ENCODE results near the gene KMT2C.
"Not testable (repeated sequence)": the region's sequence is repeated elsewhere in the genome, so short reads cannot be mapped to it uniquely, and the experiment has no call there.

The KMT2C gene

GRCh38 chr7:152392254-152392653 lies 43.5 kb downstream of the KMT2C start:
- TF ChIP-seq EZH2phosphoT487 (IDR thresholded peaks at IDR 0.05; ENCODE audit: borderline replicate concordance) (no peak), CTCF (conservative IDR thresholded peaks at IDR 0.05; ENCODE audit: low read length) (no peak)

GRCh38 chr7:152386136-152386764 lies 49.6 kb downstream of the KMT2C start:
- H3K9ac ChIP-seq (ENCODE audit: low read depth, low read length, poor library complexity, severe bottlenecking); H3K36me3 ChIP-seq (ENCODE audit: insufficient read depth, low read length); H3K4me1 ChIP-seq (ENCODE audit: insufficient read depth, low read length, poor library complexity, severe bottlenecking); H3K4me3 ChIP-seq (ENCODE audit: low read length, poor library complexity, severe bottlenecking); H2AFZ ChIP-seq (ENCODE audit: low read length); H3F3A ChIP-seq (ENCODE audit: low read depth); H3K9me2 ChIP-seq (replicated peaks; ENCODE audit: low read depth, low read length); H3K27me3 ChIP-seq (ENCODE audit: insufficient read depth, low read length, poor library complexity, severe bottlenecking); H3K9me3 ChIP-seq (ENCODE audit: insufficient read depth, low read depth, low read length); H3K4me2 ChIP-seq (ENCODE audit: low read depth, low read length, poor library complexity, severe bottlenecking): not testable (repeated sequence)
- peaks cover 24% of the 10 kb centered on the region for H4K20me1 ChIP-seq (ENCODE audit: insufficient read depth, low read length, poor library complexity, severe bottlenecking)
- H3K79me2 ChIP-seq (ENCODE audit: insufficient read depth, low read length) = peaks cover 77% of the 10 kb centered on the region

More at GRCh38 chr7:152392254-152392653, 43.5 kb downstream of the KMT2C start:
- peaks cover 44% of the 10 kb centered on the region for H4K20me1 ChIP-seq (ENCODE audit: insufficient read depth, low read length, poor library complexity, severe bottlenecking)
- no peak overlapping the region for H3K4me2 ChIP-seq (ENCODE audit: low read depth, low read length, poor library complexity, severe bottlenecking)
- H3K4me1 ChIP-seq (ENCODE audit: insufficient read depth, low read length, poor library complexity, severe bottlenecking) = no peaks in the 10 kb centered on the region
- H3K27me3 ChIP-seq (ENCODE audit: insufficient read depth, low read length, poor library complexity, severe bottlenecking) = no peaks in the 10 kb centered on the region
- no peaks in the 10 kb centered on the region for H3K36me3 ChIP-seq (ENCODE audit: insufficient read depth, low read length)
- H3K9me3 ChIP-seq (ENCODE audit: insufficient read depth, low read depth, low read length) = no peaks in the 10 kb centered on the region
- no peak overlapping the region for H2AFZ ChIP-seq (ENCODE audit: low read length)
- no peaks in the 10 kb centered on the region for H3F3A ChIP-seq (ENCODE audit: low read depth)
- no peak overlapping the region for H3K4me3 ChIP-seq (ENCODE audit: low read length, poor library complexity, severe bottlenecking)
- no peaks in the 10 kb centered on the region for H3K9me2 ChIP-seq (replicated peaks; ENCODE audit: low read depth, low read length)
- peaks cover 91% of the 10 kb centered on the region for H3K79me2 ChIP-seq (ENCODE audit: insufficient read depth, low read length)
- no peak overlapping the region for H3K9ac ChIP-seq (ENCODE audit: low read depth, low read length, poor library complexity, severe bottlenecking)

GRCh38 chr7:152384235-152385200 lies 51.3 kb downstream of the KMT2C start:
- not testable (repeated sequence) for H3K4me1 ChIP-seq (ENCODE audit: insufficient read depth, low read length, poor library complexity, severe bottlenecking); H3K9me3 ChIP-seq (ENCODE audit: insufficient read depth, low read depth, low read length); H3K4me3 ChIP-seq (ENCODE audit: low read length, poor library complexity, severe bottlenecking); H3K27me3 ChIP-seq (ENCODE audit: insufficient read depth, low read length, poor library complexity, severe bottlenecking); H3K9ac ChIP-seq (ENCODE audit: low read depth, low read length, poor library complexity, severe bottlenecking); H2AFZ ChIP-seq (ENCODE audit: low read length); H3F3A ChIP-seq (ENCODE audit: low read depth); H3K36me3 ChIP-seq (ENCODE audit: insufficient read depth, low read length); H3K4me2 ChIP-seq (ENCODE audit: low read depth, low read length, poor library complexity, severe bottlenecking); H3K9me2 ChIP-seq (replicated peaks; ENCODE audit: low read depth, low read length)
- Histone ChIP-seq H4K20me1 (ENCODE audit: insufficient read depth, low read length, poor library complexity, severe bottlenecking) (peaks cover 22% of the 10 kb centered on the region), H3K79me2 (ENCODE audit: insufficient read depth, low read length) (peaks cover 80% of the 10 kb centered on the region)

- H2AFZ ChIP-seq (ENCODE audit: low read length) = no peak overlapping the region
- TF ChIP-seq EZH2phosphoT487 (IDR thresholded peaks at IDR 0.05; ENCODE audit: borderline replicate concordance) (no peak), CTCF (conservative IDR thresholded peaks at IDR 0.05; ENCODE audit: low read length) (no peak)
- H3K9ac ChIP-seq (ENCODE audit: low read depth, low read length, poor library complexity, severe bottlenecking) = no peak overlapping the region
- H3K79me2 ChIP-seq (ENCODE audit: insufficient read depth, low read length) = peaks cover 76% of the 10 kb centered on the region
- H3F3A ChIP-seq (ENCODE audit: low read depth) = no peaks in the 10 kb centered on the region
- no peak overlapping the region for H3K4me2 ChIP-seq (ENCODE audit: low read depth, low read length, poor library complexity, severe bottlenecking)
- H3K9me2 ChIP-seq (replicated peaks; ENCODE audit: low read depth, low read length) = no peaks in the 10 kb centered on the region
- no peaks in the 10 kb centered on the region for H3K27me3 ChIP-seq (ENCODE audit: insufficient read depth, low read length, poor library complexity, severe bottlenecking)
- no peak overlapping the region for H3K4me3 ChIP-seq (ENCODE audit: low read length, poor library complexity, severe bottlenecking)
- H3K9me3 ChIP-seq (ENCODE audit: insufficient read depth, low read depth, low read length) = no peaks in the 10 kb centered on the region; the same call in 1 of the 2 replicates
- no peaks in the 10 kb centered on the region for H3K4me1 ChIP-seq (ENCODE audit: insufficient read depth, low read length, poor library complexity, severe bottlenecking)
- peaks cover 20% of the 10 kb centered on the region for H4K20me1 ChIP-seq (ENCODE audit: insufficient read depth, low read length, poor library complexity, severe bottlenecking)
- H3K36me3 ChIP-seq (ENCODE audit: insufficient read depth, low read length) = no peaks in the 10 kb centered on the region
Observed at GRCh38 chr7:152383341-152384234, 52.2 kb downstream of the KMT2C start.

All from Loucy (cell line).